Mucosa of descending colon (tissue), 3 donors: ENCODE results near the gene STK32B. TPM values are rescaled to one million over a fixed set of nuclear protein-coding genes. Genes with fewer than 3 reads are reported as not detected.
"Not testable (repeated sequence)": the region's sequence is repeated elsewhere in the genome, so short reads cannot be mapped to it uniquely, and the experiment has no call there.

Source experiments
- ATAC-seq: fragments of 200-7000 bp; cut with Tn5 transposase; one replicate; pipeline ENCODE4 v1.9.1; 2020; ENCODE audit warnings: mild to moderate bottlenecking, moderate library complexity
- DNase-seq, 3 donors: peaks; one replicate each; pipeline ENCODE4 v3.0.0-alpha.2; 2020
- H3K36me3 ChIP-seq: fragments of 200-600 bp; one replicate; pipeline ENCODE4 v1.8.0; 2021; ENCODE audit warnings: low read depth, mild to moderate bottlenecking
- H3K4me1 ChIP-seq: fragments of 200-600 bp; one replicate; pipeline ENCODE4 v1.8.0; 2021; ENCODE audit warnings: low read depth, mild to moderate bottlenecking
- H3K4me3 ChIP-seq: fragments of 200-600 bp; one replicate; pipeline ENCODE4 v1.8.0; 2021; ENCODE audit warnings: mild to moderate bottlenecking
- H3K9me3 ChIP-seq: fragments of 200-600 bp; one replicate; pipeline ENCODE4 v1.8.0; 2021; ENCODE audit warnings: mild to moderate bottlenecking
- intact Hi-C, 2 donors: fragments of 100-400 bp; cut with DNase I in 1 of 2; cut with micrococcal nuclease in 1 of 2; formaldehyde crosslinking; loops; one replicate each; pipeline versions ENCODE4 v1.11.0 to v1.11.1; 2022; cut with DNase I, micrococcal nuclease
- total RNA-seq, 3 donors: library from RNA; stranded (reverse); fragmentation: NEBNext Ultra II Directional in 2 of 3; extraction: Animal tissue kit (Norgen Biotek cat#: 25700) in 2 of 3; gene quantifications; one replicate each; pipeline versions ENCODE4 v1.2.1 to v1.2.4, GENCODE V29; 2021 to 2023
- TF ChIP-seq, protein P1 (sequence below): fragments of 200-600 bp; IDR thresholded peaks from one replicate; pipeline ENCODE4 v1.8.0; 2022; ENCODE audit warnings: antibody characterized with exemption, mild to moderate bottlenecking
- donor health status: DM: no; HTN: no; CAD: no; lungs with moderate emphysema.
- donor health status: DM: no; HTN: no; CAD: no.
- donor health status: DM: no; HTN: yes; CAD: no.

The STK32B gene
- total RNA-seq, 3 donors from 2014 or later, result 0.67 to 2.2 (median 1.1) TPM

DNA sequence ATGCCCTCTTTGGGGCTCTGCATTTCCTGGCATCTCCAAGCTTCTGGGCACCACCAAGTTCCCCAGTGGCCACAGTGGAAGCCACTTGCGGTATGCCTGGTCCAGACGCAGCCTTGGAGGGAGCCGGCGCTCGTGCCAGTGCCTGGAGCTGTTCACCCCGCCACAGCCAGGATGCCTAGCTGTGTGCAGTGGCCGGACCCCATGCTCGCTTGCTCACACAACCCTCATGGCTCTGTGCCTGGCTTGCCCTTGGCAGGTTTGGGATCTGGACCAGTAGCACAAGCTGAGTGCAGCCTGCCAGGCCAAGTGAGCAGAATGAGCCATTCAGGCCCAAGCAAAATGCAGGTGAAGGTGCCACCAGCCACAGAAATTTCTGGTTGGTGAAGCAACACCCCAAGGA is 373.6 kb downstream of the STK32B start:
- Histone ChIP-seq H3K4me1 (no peaks in the 10 kb centered on the region), H3K9me3 (no peaks in the 10 kb centered on the region), H3K36me3 (no peaks in the 10 kb centered on the region), H3K4me3 (no peak overlapping the region)
- ATAC-seq (no peak), DNase-seq (no peak)
- TF ChIP-seq, protein P1, sequence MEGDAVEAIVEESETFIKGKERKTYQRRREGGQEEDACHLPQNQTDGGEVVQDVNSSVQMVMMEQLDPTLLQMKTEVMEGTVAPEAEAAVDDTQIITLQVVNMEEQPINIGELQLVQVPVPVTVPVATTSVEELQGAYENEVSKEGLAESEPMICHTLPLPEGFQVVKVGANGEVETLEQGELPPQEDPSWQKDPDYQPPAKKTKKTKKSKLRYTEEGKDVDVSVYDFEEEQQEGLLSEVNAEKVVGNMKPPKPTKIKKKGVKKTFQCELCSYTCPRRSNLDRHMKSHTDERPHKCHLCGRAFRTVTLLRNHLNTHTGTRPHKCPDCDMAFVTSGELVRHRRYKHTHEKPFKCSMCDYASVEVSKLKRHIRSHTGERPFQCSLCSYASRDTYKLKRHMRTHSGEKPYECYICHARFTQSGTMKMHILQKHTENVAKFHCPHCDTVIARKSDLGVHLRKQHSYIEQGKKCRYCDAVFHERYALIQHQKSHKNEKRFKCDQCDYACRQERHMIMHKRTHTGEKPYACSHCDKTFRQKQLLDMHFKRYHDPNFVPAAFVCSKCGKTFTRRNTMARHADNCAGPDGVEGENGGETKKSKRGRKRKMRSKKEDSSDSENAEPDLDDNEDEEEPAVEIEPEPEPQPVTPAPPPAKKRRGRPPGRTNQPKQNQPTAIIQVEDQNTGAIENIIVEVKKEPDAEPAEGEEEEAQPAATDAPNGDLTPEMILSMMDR, result no peak
- intact Hi-C loops, result no loop called here

DNA sequence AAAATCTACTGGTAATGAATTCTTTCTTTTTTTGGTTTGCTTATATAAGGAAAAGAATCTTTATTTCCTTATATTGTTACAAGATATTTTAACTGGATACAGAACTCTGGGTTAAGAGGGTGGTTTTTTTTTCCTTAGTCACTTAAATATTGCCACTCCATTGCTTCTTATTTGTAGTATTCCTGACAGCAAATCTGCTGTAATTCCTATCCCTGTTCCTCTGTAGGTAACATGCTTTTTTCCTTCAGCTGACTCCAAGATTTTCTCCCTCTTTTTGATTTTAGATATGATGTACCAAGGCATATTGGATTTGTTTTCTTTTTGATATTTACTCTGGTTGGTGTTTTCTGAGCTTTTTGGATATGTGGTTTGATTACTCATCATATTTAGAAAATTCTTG is 378.5 kb downstream of the STK32B start:
- H3K4me3 ChIP-seq, result no peak overlapping the region
- H3K4me1 ChIP-seq, result no peaks in the 10 kb centered on the region
- ATAC-seq (no peak), DNase-seq (no peak)
- intact Hi-C loops, result no loop called here
- no peaks in the 10 kb centered on the region for H3K9me3 ChIP-seq
- H3K36me3 ChIP-seq, result no peaks in the 10 kb centered on the region
- TF ChIP-seq, protein P1, result no peak

DNA sequence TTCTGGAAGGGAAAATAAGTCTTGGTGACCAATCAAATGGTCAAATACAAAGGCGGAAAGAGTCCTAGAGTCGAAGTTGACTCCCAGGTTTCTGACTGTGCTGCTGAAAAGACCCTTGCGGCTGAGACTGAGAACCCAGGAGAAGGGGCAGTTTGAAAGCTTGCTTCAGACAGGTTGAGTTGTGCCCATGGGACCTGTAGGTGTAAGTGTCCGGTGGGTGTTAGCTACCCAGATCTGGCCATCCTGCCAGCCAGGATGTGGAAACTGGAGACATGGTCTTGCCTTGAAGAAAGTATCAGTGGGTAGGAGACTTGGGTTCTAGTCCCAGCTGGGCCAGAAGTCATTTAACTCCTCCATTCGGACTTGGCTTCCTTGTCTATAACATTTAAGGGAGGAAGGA is 381.9 kb downstream of the STK32B start:
- intact Hi-C loops, result no loop called here
- DNase-seq (no peak), ATAC-seq (no peak)
- H3K4me3 ChIP-seq, result no peak overlapping the region
- H3K9me3 ChIP-seq, result no peaks in the 10 kb centered on the region
- no peaks in the 10 kb centered on the region for H3K4me1 ChIP-seq
- no peaks in the 10 kb centered on the region for H3K36me3 ChIP-seq
- TF ChIP-seq, protein P1, result no peak

DNA sequence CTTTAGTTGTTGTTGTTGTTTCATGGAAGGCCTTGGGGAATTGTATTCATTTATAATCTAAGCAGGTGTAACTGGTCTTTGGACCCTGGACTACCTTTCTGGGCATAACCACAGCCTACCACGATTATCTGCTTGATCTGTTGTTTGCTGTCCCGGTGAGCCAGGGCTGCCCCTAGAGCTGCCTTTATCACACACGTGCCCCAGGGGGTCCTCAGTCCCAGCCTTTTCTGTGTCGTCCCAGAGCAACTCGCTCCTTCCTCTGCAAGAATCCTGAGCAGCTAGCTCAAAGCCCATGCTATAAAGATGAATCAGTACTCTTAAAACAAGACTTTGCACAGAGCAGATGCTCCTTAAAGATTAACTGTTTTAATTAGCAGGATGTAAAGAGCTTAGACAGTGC is 383.9 kb downstream of the STK32B start:
- intact Hi-C loops, result no loop called here
- no peak for DNase-seq
- Histone ChIP-seq H3K4me3 (no peak overlapping the region), H3K36me3 (no peaks in the 10 kb centered on the region), H3K4me1 (no peaks in the 10 kb centered on the region), H3K9me3 (peaks cover 2% of the 10 kb centered on the region)
- ATAC-seq, result no peak
- TF ChIP-seq, protein P1, result no peak

DNA sequence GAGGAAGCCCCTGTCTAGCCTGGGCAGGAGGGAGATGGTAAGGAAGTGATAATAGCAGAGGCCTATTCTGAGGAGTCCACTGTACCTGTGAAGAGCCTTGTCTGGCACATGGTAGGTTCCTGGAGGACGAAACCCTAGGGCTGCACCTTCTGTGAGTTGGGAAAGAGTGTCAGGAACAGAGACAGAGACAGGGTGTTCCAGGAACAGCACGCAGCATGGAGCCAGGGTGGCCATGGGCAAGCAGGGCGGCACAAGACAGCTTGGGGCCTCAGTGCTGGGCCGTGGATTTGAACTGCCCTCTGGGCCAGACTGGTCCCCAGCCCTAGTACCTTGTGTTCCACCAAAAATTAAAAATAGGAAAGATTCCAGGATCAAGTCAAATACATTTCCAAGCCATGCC is 384.5 kb downstream of the STK32B start:
- no peak for ATAC-seq
- TF ChIP-seq, protein P1, result no peak
- intact Hi-C loops, result no loop called here

DNA sequence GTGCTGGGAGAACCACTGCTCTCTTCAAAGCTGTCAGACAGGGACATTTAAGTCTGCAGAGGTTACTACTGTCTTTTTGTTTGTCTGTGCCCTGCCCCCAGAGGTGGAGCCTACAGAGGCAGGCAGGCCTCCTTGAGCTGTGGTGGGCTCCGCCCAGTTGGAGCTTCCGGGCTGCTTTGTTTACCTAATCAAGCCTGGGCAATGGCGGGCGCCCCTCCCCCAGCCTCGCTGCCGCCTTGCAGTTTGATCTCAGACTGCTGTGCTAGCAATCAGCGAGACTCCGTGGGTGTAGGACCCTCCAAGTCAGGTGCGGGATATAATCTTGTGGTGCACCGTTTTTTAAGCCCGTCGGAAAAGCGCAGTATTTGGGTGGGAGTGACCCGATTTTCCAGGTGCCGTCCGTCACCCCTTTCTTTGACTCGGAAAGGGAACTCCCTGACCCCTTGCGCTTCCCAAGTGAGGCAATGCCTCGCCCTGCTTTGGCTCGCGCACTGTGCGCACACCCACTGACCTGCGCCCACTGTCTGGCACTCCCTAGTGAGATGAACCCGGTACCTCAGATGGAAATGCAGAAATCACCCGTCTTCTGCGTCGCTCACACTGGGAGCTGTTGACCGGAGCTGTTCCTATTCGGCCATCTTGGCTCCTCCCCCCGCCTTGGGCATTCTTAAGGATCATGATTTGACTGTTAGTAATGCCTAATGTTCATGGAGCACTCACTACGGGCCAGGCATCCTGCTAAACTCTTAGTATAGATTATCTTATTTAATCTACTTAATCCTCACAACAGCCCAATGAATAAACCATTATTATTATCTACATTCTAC is 392.9 kb downstream of the STK32B start:
- intact Hi-C loops, DNase-seq, ATAC-seq, H3K9me3 ChIP-seq, H3K4me1 ChIP-seq, H3K36me3 ChIP-seq, H3K4me3 ChIP-seq: not testable (repeated sequence)

More for the DNA sequence above, 384.5 kb downstream of the STK32B start:
- no peak overlapping the region for H3K4me3 ChIP-seq
- H3K9me3 ChIP-seq, result peaks cover 2% of the 10 kb centered on the region
- DNase-seq, result no peak
- H3K36me3 ChIP-seq, result no peaks in the 10 kb centered on the region
- no peaks in the 10 kb centered on the region for H3K4me1 ChIP-seq
